NB4 (cell line): ENCODE data around the gene FAM111A.

ENCODE experiments used
- DNase-seq: peaks from one replicate; pipeline ENCODE4 v3.0.0; 2010; ENCODE audit warnings: low read depth
- H3K4me3 ChIP-seq: one replicate; pipeline ENCODE4 v1.5.1; 2011; ENCODE audit warnings: mild to moderate bottlenecking, low read depth, low read length, moderate library complexity
- MYC ChIP-seq: IDR thresholded peaks from 2 replicates; pipeline ENCODE4 v1.6.1; 2011; ENCODE audit warnings: low read depth, low read length
- POLR2A ChIP-seq: IDR thresholded peaks from 2 replicates; pipeline ENCODE4 v1.6.1; 2011; ENCODE audit warnings: mild to moderate bottlenecking; ENCODE audit not compliant: insufficient read length; ENCODE audit errors: extremely low read depth
- TF ChIP-seq, protein P1 (sequence below): IDR thresholded peaks from 2 replicates; pipeline ENCODE4 v1.6.1; 2011; ENCODE audit warnings: low read depth, low read length
- TF ChIP-seq, protein P2 (sequence below): IDR thresholded peaks from one replicate; pipeline ENCODE4 v1.5.1; 2012; ENCODE audit warnings: low read depth, low read length

FAM111A gene

DNA sequence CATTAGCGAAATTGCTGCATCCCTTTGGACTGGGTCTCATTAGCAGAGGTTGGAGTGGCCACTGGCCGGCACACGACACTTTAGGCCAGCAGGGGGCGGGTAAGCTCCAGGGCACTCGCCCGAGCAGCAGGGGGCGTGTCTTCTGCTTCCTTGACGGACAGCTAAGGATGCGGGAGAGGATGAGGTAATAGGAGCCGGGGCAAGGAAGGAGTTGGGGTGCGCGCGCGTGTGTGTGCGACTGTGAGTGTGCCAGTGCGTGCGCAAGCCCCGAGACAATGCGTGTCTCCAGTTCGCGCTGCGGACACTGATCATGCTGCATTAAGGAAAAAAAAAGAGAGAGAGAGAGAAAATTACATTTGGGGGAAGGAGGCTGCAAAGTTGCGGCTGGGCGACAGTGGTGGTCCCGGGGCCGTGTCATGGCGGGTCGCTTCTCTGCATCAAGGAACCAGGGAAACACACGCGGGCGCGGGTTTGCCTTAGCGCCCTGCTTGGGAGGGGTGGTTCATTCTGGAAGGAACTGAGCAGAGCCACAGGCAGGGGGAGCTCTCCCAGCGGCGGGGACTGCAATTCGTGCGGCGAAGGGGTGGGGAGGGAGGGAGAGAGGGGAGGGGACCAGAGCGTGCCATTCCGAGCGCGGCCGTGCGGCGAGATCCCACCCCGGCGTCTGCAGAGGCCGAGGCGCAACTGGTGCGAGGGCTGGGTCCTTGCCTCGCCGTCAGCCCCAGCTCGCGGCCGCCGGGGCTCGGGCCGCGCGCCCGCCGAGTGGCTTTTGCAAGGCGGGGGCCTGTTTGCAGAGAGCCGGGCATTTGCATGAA is 29.1 kb downstream of the FAM111A start, which contains the start of gene DTX4:
DTX4 (plus strand) TSS at position 625 of the 815 bp plus-strand sequence. CDS start 464 bp downstream, outside the sequence.
- no peak within 1 kb of the TSS for H3K4me3 ChIP-seq
- TF ChIP-seq, protein P1, sequence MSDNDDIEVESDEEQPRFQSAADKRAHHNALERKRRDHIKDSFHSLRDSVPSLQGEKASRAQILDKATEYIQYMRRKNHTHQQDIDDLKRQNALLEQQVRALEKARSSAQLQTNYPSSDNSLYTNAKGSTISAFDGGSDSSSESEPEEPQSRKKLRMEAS, result 0 out of 2 replicates have a peak, but pooled peaks have one; percentile 13
- TF ChIP-seq MYC (no peak), POLR2A (no peak)
- TF ChIP-seq, protein P2, sequence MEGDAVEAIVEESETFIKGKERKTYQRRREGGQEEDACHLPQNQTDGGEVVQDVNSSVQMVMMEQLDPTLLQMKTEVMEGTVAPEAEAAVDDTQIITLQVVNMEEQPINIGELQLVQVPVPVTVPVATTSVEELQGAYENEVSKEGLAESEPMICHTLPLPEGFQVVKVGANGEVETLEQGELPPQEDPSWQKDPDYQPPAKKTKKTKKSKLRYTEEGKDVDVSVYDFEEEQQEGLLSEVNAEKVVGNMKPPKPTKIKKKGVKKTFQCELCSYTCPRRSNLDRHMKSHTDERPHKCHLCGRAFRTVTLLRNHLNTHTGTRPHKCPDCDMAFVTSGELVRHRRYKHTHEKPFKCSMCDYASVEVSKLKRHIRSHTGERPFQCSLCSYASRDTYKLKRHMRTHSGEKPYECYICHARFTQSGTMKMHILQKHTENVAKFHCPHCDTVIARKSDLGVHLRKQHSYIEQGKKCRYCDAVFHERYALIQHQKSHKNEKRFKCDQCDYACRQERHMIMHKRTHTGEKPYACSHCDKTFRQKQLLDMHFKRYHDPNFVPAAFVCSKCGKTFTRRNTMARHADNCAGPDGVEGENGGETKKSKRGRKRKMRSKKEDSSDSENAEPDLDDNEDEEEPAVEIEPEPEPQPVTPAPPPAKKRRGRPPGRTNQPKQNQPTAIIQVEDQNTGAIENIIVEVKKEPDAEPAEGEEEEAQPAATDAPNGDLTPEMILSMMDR, result peak; percentile 76
- peak; percentile 90 for DNase-seq

DNA sequence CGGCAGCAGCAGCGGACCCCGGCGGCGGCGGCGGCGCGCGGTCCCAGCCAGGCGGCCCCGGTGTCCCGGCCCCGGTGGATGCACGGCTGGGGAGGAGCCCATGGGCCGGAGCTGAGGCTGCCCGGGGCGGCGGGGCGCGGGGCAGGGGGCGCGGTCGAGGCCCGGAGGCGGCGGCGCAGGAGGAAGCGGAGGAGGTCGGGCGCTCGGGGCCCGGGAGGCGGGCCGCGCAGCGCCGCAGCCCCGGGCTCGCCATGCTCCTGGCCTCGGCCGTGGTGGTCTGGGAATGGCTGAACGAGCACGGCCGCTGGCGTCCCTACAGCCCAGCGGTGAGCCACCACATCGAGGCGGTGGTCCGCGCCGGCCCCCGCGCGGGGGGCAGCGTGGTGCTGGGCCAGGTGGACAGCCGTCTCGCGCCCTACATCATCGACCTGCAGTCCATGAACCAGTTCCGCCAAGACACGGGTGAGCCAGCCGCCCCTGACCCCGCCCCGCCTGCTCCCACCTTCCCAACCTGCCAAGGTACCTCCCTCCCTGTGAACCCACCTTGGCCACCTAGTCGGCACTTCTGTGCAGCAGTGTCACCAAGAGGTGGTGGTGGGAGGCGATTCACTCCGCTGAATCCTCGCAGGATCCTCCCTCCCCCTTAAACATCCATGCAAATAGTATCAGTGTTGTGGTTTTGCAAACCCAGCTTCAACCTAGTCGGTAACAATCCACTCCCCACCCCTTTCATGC is 29.9 kb downstream of the FAM111A start:
- TF ChIP-seq, protein P2, result no peak
- no peak for TF ChIP-seq MYC
- TF ChIP-seq, protein P1, result no peak
- no peak overlapping the region for H3K4me3 ChIP-seq
- peak; percentile 14 for DNase-seq

DNA sequence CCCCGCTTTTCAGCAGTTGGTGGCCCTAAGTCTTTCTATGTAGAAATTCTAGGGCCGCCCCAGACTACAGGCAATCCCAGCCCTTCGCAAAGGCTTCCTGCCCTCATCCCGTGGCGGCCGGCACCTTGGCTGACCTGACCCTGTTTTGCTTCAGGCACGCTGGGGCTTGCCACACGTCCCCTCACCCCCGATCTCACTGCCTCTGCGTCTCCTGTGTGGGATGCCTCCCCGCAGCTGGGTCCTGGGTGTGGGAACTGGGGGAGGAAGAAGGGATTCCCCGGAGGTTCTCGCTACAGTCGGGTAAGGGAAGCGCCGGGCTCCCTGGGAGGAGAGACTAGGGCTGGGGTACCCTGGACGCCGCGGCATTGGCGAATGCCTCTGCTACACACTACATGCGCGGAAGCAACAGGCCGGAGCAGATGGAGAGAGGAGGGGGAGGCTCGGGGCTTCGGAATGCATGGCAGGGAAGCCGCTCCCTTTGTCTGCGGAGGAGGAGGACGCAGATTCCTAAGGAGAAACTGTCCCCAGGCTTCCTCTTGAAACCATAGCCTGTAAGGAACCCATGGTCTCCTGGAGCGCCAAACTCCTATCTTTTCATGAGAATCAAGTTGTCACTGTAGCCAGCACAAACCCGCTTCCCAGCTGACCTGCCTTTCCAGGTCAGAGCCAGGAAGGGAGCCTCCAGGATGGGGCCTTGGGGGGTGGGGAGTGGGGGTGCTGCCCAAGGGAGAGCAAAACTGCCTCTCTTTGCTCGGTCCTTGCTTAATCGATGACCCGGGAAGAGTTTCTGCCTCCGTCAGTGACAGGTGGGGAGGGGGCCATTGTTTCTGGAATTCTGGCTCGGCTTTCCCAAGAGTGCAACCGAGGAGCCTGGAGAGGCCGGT is 30.7 kb downstream of the FAM111A start:
- no peak overlapping the region for H3K4me3 ChIP-seq
- DNase-seq, result peak; percentile 20
- no peak for TF ChIP-seq POLR2A
- TF ChIP-seq, protein P1, result no peak
- TF ChIP-seq, protein P2, result no peak
- TF ChIP-seq MYC, result no peak

DNA sequence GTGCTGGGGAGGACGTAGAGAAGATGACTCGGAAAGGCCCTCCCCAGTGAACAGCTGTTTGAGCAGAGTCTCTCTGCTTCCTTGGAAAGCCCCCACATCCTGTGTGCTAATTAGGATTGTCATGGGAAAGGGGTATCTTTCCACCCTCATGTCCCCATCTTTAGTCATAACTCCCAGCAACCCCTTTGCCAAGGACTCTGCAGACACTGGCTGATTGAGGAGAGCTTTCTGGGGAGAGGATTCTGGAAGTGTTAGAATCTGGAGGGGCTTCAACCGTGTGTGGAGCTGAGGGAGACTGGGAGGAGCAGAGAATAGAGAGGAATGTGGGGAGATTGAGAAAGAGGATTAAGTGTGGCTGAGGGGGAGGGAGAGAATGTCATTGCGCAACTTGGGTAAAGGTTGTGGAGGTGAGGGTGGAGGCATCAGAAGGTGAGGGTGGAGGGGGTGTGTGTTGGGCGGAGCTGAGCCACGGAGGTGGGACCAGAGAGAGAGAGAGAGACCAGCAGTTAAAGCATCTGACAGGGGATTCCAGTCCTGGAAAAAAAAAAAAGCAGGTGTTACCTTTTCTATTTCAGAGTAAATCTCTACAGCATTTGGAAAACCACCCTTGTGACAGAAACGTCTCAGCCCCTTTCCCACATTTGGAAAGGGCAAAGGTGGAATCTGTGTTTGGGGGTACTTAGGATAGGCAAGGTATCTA is 31.5 kb downstream of the FAM111A start:
- no peak overlapping the region for H3K4me3 ChIP-seq
- no peak for DNase-seq
- TF ChIP-seq POLR2A, result no peak

DNA sequence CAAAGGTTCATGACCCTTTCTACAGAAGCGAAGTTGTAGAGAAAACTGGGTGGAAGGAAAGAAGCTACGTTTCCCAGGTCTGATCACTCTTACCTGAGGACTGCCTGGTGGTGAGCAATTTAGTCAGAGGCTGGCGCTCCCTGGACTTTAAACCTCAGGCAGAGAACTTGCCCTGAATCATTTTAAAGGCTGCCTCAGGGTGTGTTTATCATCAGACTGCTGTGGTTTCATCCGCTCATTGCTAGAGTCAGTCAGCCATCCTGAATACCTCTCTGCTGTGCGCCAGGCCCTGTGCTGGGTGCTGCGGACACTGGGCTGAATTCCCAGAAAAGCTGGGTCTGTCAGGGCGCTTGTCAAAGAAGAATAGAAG is 32.0 kb downstream of the FAM111A start:
- H3K4me3 ChIP-seq, result no peak overlapping the region
- no peak for TF ChIP-seq POLR2A
- TF ChIP-seq MYC, result no peak
- TF ChIP-seq, protein P1, result no peak
- TF ChIP-seq, protein P2, result no peak
- DNase-seq, result no peak
